OCI-M2 (cell line): Measurements from ENCODE around the gene HMX2.

ENCODE experiments used
- DNase-seq: peaks from one replicate; lab custom pipeline; 2025; ENCODE audit not compliant: unreplicated experiment; lab: John Stamatoyannopoulos, UW

The HMX2 gene

GRCh38 chr10:123147635-123148413, at the start of gene HMX2:
Gene HMX2 (plus strand): TSS chr10:123148136. CDS start chr10:123148379, 243 bp downstream.
- no peak for DNase-seq

GRCh38 chr10:123100030-123100762, 47.7 kb upstream of the HMX2 start:
- no peak for DNase-seq

GRCh38 chr10:123101872-123102271, 46.1 kb upstream of the HMX2 start:
- DNase-seq = no peak

DNA sequence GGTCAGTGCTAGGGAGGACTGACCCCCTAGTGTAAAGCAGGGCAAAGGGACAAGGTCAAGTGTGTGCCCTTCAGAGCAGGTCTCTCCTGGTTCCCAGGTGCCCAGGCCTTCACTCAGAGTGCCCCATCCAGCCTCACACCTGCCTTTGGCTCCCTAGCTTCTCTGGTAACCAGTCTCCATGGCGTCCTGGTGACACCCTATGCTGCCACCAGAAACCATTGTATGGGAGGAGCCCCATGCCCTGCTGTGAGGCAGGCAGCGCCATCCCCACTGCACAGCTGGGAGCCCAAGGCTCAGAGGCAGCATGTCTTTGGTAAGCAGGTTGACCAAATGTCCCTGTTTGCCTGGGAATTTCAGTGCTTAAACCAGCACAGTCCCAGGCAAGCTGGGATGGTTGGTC, 45.3 kb upstream of the HMX2 start:
- DNase-seq = no peak

GRCh38 chr10:123103944-123104343, 44.0 kb upstream of the HMX2 start:
- DNase-seq = no peak

DNA sequence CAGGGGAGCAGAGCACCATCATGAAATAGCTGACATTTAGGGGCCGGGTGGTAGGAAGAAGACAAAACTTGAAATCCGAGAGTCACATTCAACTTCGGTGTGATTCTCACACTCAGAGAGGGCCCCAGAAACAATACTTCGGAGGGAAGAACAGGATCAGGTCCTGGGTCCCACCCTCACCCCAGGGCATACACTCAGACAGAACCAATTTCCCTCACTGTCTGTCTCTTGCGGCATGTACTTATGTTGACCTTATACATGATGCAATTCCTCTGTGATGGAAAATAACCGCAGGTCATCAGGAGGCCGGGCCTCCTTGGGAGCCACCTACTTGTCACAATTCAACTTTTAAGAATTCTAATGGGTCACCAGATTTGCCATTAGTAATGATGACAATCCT, 38.5 kb upstream of the HMX2 start:
- no peak for DNase-seq

DNA sequence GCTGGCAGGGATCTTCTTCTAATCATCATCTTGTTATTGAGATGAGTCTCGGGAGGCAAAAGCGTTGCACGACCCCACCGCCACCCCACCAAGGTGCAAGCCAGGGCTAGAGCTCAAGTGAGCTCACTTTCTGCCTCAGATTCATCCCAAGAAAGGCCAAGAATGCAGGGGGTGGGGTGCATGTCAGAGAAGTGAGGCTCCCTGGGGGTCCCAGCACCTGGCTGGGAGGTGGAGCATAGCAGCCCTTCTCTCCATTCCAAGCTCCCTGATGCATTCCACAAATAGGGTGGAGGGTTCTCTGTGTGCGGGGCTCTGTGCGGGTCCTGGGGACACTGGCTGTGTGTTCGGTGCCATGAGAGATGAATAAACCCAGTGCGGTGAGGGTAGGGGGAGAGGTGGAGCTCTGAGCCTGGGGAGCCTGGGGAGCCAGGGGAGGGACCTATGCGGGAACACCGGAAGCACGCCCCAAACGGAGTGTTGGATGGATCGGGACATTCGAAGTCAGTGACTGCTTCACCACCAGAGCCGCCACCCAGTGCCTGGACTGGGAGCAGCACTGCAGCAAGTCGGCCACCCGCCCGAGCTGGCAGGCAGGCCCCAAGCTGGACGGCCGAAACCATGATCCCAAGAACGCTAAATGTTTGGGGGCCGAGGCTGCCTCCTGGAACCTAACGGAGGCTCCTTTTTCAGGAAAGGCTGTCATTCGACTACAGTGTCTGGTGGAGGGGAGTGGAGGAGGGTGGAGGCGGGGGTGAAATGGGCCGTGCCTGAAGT, 30.1 kb upstream of the HMX2 start:
- DNase-seq = no peak

DNA sequence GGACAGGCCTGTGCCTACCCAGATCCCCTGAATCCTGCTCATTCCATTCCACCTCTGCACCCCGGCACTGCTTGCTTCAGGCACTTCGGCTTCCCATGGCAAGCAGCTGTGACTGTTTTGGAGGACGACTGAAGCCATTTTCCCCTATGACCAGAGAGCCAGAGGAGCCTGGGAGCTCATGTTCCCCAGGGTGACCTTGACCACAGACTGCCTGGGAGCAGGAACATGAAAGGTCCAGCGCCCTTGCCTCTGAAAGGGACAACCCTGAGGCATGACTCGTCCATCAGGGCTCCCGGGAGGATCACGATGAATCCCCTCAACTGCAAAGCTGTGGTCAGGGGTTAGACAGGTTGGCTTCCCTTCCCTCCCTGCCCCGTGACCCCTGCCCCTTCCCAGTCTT, 28.9 kb upstream of the HMX2 start:
- DNase-seq = no peak

GRCh38 chr10:123126246-123126645, 21.7 kb upstream of the HMX2 start:
- no peak for DNase-seq

GRCh38 chr10:123129618-123130271, 18.2 kb upstream of the HMX2 start:
- DNase-seq = no peak

DNA sequence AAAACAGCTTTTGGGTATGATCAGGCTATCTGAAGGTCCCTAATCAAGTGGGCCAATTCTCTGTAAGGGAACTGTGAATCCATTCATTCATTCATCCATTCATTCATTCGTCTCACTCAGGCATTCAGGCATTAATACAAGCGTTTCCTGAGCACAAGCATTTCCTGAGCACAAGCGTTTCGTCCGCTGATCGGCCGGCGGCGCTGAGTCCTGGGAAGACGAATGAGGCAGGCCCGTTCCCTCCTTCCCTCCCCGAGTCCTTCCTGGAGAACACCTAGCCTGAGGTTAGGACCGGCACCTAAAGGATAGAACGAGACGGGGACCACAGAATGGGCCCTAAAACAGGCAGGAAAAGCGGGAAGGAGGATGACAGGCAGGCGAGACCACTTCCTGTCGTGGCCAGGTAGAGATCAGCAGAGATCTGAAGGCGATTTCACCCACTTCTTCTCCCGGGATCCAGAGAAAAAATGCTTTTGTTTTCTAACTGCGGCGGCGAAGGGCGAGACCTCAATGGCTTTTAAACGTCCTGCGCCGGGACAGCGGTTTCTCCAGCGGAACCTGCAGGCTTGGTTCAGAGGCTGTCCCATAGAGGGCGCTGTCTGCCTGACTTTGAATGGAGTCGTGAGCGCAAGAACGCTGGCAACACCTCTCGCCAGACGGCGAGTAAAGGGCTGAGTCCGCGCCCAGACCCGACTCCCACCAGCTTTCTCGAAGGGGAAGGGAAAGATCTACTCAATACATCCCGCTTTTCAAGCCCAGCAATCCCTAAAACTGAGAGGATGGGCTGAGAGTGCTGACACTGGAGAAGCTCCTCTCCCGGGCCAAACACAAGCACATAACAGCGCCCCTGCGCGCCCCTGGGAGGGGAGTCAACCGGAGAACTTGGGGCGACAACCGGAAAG, 15.1 kb upstream of the HMX2 start:
- no peak for DNase-seq

GRCh38 chr10:123133541-123134342, 14.2 kb upstream of the HMX2 start:
- no peak for DNase-seq

GRCh38 chr10:123134343-123134914, 13.5 kb upstream of the HMX2 start:
- no peak for DNase-seq

DNA sequence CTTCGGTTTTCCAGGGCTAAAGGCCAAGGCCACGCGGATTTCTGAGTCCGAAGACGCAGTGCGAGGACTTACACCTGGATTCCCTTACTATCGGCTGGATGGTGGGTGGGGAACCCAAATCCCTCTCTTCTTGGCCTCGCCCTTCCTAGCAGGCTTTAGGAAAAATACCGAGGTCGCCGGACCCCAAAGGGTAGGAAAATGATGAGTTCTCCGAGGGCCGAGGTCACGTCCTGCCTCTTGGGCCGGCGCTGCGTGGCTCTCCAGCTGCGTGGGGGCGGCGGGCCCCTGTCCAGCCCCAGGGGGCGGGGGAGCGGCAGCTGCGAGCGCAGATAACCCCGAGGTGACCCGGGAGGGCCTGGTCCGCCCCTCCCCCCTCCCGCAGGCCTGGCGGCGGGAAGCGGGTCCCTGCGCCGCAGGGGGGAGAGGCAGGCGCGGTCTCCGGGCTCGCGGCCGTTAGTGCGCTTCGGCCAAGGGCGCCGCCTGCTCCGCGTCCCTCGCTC, 13.0 kb upstream of the HMX2 start:
- DNase-seq = no peak

DNA sequence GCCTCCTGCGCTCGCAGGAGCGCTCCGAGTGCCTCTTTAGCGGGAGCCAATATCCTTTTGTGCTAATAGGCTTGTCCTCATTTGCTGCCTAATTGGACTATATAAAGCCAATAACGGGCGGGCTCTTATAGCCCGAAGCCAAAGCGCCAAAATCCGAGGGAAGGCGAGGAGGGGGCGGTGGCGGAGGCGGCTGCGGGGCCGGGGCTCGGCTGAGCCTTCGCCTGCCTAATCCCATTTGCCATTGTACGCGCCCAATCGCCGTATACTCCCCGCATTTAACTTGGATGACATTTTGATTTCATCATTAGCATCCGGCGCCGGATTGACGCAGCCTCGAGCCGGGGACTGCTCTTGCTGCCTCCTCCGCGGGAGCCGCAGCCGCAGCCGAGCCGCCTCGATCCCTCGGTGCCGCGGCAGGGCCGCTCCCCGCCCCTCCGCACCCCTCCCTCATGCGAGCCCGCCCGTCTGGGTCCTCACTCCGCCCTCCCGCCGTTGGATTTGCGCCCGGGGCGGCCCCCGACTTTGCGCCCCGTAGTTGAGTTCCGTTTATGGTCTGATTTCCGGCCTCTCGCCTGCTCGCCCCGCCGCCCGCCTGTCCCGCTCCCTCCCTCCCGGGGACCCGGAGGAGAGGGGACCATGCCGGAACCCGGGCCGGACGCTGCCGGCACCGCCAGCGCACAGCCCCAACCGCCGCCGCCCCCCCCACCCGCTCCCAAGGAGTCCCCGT, 12.4 kb upstream of the HMX2 start, which contains the start of gene HMX3:
Gene HMX3, plus strand, starts transcription at position 556 of the 727 bp plus-strand sequence. Its CDS starts 81 bp downstream, at position 637.
- no peak for DNase-seq

DNA sequence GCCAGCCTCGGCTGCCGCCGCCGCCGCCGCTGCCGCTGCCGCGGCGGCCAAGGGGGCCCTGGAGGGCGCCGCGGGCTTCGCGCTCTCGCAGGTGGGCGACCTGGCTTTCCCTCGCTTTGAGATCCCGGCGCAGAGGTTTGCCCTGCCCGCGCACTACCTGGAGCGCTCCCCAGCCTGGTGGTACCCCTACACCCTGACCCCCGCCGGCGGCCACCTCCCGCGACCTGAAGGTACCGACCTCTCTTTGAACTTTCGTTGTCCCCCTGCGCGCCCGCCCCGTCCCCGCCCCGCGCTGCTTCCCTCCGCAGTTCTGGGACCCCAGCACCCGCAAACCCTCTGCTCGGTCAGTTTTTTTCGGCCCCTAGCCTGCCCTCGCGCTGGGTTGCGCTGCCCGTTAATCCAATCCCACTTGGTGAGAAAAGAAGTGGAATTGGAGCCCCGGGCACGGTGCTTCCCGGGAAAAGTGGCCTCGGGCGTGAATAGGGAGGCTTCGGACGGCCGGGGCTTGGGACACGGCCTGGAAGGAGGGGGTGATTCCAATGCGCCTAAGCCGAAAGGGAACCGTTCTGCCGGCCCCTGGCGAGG, 11.6 kb upstream of the HMX2 start:
- no peak for DNase-seq

- no peak for DNase-seq
These were observed 10.9 kb upstream of the HMX2 start for GRCh38 chr10:123136806-123137642.
